T-helper 2 cell (primary cell): Measurements from ENCODE around the gene PLXDC1.

ENCODE experiments used
- DNase-seq, 5 experiments: peaks; one replicate each; pipeline versions ENCODE4 v3.0.0 to v3.0.0-alpha.2; 2012 to 2022
- total RNA-seq, 2 donors: gene quantifications; one replicate each; lab custom pipeline; 2026; lab: John Stamatoyannopoulos, UW

Gene PLXDC1
- 53.3 to 70.8 reads per million in 2 donors for total RNA-seq

- peak in 1 of 5 experiments; percentile 26 for DNase-seq
Measured at GRCh38 chr17:39151150-39151942, at the start of gene PLXDC1. Gene PLXDC1, minus strand, starts transcription at chr17:39151637. Its CDS starts 200 bp downstream, at chr17:39151437.

- no peak for DNase-seq
Measured at GRCh38 chr17:39200957-39201510, 49.6 kb upstream of the PLXDC1 start.

- peak; percentile 57 to 85 (median 77) for DNase-seq
Measured at GRCh38 chr17:39200070-39200879, 48.8 kb upstream of the PLXDC1 start, which contains the start of gene RPL19. Gene RPL19, plus strand, starts transcription at chr17:39200283. Its CDS starts 62 bp downstream, at chr17:39200345.

- DNase-seq: peak; percentile 58 to 95 (median 83)
Measured at GRCh38 chr17:39199820-39200069, 48.3 kb upstream of the PLXDC1 start.

GRCh38 chr17:39198186-39198566, 46.7 kb upstream of the PLXDC1 start:
- no peak for DNase-seq

- peak; percentile 50 to 80 (median 58) for DNase-seq
Measured at GRCh38 chr17:39197380-39198185, 46.1 kb upstream of the PLXDC1 start, which contains the start of gene CACNB1. Gene CACNB1, minus strand, starts transcription at chr17:39197669. Its CDS starts 174 bp downstream, at chr17:39197495.

GRCh38 chr17:39196808-39197291, 45.4 kb upstream of the PLXDC1 start:
- DNase-seq: peak in 1 of 5 experiments; percentile 30

- no peak for DNase-seq
Measured at GRCh38 chr17:39196241-39196807, 44.9 kb upstream of the PLXDC1 start.

GRCh38 chr17:39195568-39196160, 44.2 kb upstream of the PLXDC1 start:
- DNase-seq: peak in 2 of 5 experiments; percentile 32 to 44

- no peak for DNase-seq
Measured at GRCh38 chr17:39194985-39195524, 43.6 kb upstream of the PLXDC1 start.

GRCh38 chr17:39194089-39194984, 42.9 kb upstream of the PLXDC1 start:
- no peak for DNase-seq

GRCh38 chr17:39193346-39193745, 41.9 kb upstream of the PLXDC1 start:
- DNase-seq: no peak

- DNase-seq: no peak
Measured at GRCh38 chr17:39192901-39193300, 41.5 kb upstream of the PLXDC1 start.

GRCh38 chr17:39191750-39192510, 40.5 kb upstream of the PLXDC1 start:
- DNase-seq: no peak

- no peak for DNase-seq
Measured at GRCh38 chr17:39187152-39187830, 35.9 kb upstream of the PLXDC1 start.

- no peak for DNase-seq
Measured at GRCh38 chr17:39186481-39187002, 35.1 kb upstream of the PLXDC1 start.

GRCh38 chr17:39183720-39184119, 32.3 kb upstream of the PLXDC1 start:
- no peak for DNase-seq

- DNase-seq: no peak
Measured at GRCh38 chr17:39183045-39183444, 31.6 kb upstream of the PLXDC1 start.
